ENCODE data around the gene PAH.

GRCh38 chr12:102951841-102952240 is 34.8 kb upstream of the PAH start:
- TF ChIP-seq POLR2AphosphoS5 (IDR thresholded peaks at IDR 0.05) (no peak), POLR2A (IDR thresholded peaks at IDR 0.05) (no peak)
